ENCODE results near the gene JARID2. TPM values are rescaled to one million over a fixed set of nuclear protein-coding genes. Genes with fewer than 3 reads are reported as not detected.

Gene JARID2
- total RNA-seq, 1 donor from 2014 or later: 66.1 TPM

DNA sequence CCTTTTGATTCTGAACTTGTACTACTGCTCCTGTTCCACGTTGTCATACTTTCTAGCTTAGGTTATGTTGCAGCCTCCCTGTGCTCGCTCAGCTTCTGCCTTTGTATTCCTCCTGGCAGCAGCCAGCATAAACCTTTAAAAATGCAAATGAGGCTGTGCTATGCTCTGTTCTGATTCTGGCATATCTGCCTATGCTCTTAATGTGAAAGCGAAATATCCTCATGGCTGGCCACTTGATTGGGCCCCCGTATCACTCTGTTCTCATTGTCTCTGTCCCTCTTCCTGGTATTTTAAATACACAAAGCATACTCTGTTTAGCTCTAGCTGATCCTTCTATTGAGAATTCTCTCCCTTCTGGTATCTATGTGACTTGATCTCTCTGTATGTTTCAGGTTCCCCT lies 139.0 kb downstream of the JARID2 start:
- TF ChIP-seq, protein P1, sequence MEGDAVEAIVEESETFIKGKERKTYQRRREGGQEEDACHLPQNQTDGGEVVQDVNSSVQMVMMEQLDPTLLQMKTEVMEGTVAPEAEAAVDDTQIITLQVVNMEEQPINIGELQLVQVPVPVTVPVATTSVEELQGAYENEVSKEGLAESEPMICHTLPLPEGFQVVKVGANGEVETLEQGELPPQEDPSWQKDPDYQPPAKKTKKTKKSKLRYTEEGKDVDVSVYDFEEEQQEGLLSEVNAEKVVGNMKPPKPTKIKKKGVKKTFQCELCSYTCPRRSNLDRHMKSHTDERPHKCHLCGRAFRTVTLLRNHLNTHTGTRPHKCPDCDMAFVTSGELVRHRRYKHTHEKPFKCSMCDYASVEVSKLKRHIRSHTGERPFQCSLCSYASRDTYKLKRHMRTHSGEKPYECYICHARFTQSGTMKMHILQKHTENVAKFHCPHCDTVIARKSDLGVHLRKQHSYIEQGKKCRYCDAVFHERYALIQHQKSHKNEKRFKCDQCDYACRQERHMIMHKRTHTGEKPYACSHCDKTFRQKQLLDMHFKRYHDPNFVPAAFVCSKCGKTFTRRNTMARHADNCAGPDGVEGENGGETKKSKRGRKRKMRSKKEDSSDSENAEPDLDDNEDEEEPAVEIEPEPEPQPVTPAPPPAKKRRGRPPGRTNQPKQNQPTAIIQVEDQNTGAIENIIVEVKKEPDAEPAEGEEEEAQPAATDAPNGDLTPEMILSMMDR (IDR thresholded peaks at IDR 0.05; ENCODE audit: unreplicated experiment): no peak
- Mint-ChIP-seq H3K4me1 (ENCODE audit: unreplicated experiment) (peaks cover 56% of the 10 kb centered on the region), H3K27me3 (ENCODE audit: unreplicated experiment) (peaks cover 13% of the 10 kb centered on the region), H3K9me3 (ENCODE audit: unreplicated experiment) (no peaks in the 10 kb centered on the region), H3K27ac (ENCODE audit: unreplicated experiment) (no peak overlapping the region), H3K36me3 (ENCODE audit: low read depth, unreplicated experiment) (no peaks in the 10 kb centered on the region), H3K4me3 (ENCODE audit: unreplicated experiment) (no peak overlapping the region)
- no peak for DNase-seq (ENCODE audit: low spot score)

DNA sequence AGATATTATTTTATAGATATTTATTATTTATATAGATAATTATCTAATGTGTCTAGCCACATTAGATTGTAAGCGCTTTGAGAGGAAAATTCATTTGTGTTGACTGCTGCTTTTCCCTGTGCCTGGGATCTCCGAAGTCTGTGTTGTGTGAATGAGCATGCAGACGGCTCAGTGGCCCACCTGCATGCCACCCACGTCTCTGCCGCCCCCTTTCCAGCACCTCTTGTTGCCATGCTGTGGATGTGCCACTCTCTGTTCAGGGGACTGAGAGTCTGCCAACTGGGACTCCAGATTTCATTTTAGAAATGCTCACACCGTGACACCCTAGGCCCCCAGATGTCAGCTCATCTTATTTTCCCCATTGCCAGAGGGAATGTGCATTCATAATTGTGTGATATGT lies 139.7 kb downstream of the JARID2 start:
- DNase-seq (ENCODE audit: low spot score): no peak
- H3K4me1 Mint-ChIP-seq (ENCODE audit: unreplicated experiment): peaks cover 55% of the 10 kb centered on the region
- TF ChIP-seq, protein P1 (IDR thresholded peaks at IDR 0.05; ENCODE audit: unreplicated experiment): no peak
- H3K4me3 Mint-ChIP-seq (ENCODE audit: unreplicated experiment): no peak overlapping the region
- no peak overlapping the region for H3K27ac Mint-ChIP-seq (ENCODE audit: unreplicated experiment)
- peaks cover 12% of the 10 kb centered on the region for H3K27me3 Mint-ChIP-seq (ENCODE audit: unreplicated experiment)
- no peaks in the 10 kb centered on the region for H3K9me3 Mint-ChIP-seq (ENCODE audit: unreplicated experiment)
- no peaks in the 10 kb centered on the region for H3K36me3 Mint-ChIP-seq (ENCODE audit: low read depth, unreplicated experiment)

DNA sequence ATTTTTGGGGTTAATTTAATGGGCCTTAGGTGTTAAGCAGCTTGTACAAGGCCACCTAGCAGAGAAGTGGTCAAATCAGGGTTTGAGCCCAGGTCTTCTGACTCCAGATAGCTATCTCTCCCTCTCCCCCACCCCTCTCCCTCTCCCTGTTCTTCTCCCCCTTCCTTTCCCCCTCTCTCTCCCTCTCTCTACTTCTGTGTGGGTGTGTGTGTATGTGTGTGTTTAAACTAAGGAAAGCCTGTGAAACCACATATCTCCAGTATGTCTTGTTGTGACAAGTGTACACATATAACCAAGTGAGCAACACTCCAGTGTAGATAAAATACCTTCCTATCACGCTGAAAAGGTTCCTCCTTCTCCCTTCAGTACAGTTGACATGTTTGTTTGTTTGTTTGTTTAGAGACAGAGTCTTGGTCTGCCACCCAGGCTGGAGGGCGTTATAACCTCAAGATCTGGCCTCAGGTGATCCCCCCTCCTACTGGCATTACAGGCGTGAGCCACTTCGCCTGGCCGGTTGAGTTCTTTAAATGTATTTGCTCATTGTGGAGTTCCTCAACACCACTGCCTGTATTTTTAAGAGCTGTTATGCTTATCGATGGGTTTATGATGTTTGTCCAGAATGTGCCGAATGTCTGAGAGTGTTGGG lies 140.4 kb downstream of the JARID2 start:
- Mint-ChIP-seq H3K27me3 (ENCODE audit: unreplicated experiment) (peaks cover 12% of the 10 kb centered on the region), H3K27ac (ENCODE audit: unreplicated experiment) (no peak overlapping the region), H3K36me3 (ENCODE audit: low read depth, unreplicated experiment) (no peaks in the 10 kb centered on the region), H3K9me3 (ENCODE audit: unreplicated experiment) (no peaks in the 10 kb centered on the region), H3K4me1 (ENCODE audit: unreplicated experiment) (peaks cover 59% of the 10 kb centered on the region), H3K4me3 (ENCODE audit: unreplicated experiment) (no peak overlapping the region)
- DNase-seq (ENCODE audit: low spot score): no peak
- TF ChIP-seq, protein P1 (IDR thresholded peaks at IDR 0.05; ENCODE audit: unreplicated experiment): no peak

DNA sequence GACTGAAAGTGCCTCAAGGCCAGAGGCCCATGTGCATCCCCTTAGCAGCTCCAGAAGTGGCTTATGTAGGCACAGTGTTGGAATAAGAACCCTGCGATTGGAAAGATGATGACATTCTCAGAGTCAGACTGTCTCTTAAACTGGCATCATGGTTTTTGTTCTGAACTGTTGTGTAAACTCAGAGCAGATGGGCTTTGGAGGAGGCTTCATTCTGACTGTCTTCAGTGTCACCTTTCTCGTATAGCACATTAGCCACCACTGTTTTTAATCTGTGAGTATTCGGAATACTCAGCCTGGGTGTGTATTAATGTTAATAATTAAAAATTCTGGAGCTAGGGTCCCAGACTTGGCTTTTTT lies 140.9 kb downstream of the JARID2 start:
- Mint-ChIP-seq H3K9me3 (ENCODE audit: unreplicated experiment) (no peaks in the 10 kb centered on the region), H3K4me1 (ENCODE audit: unreplicated experiment) (peaks cover 58% of the 10 kb centered on the region), H3K36me3 (ENCODE audit: low read depth, unreplicated experiment) (no peaks in the 10 kb centered on the region), H3K4me3 (ENCODE audit: unreplicated experiment) (no peak overlapping the region), H3K27ac (ENCODE audit: unreplicated experiment) (no peak overlapping the region), H3K27me3 (ENCODE audit: unreplicated experiment) (peaks cover 13% of the 10 kb centered on the region)
- DNase-seq (ENCODE audit: low spot score): no peak
- TF ChIP-seq, protein P1 (IDR thresholded peaks at IDR 0.05; ENCODE audit: unreplicated experiment): no peak

DNA sequence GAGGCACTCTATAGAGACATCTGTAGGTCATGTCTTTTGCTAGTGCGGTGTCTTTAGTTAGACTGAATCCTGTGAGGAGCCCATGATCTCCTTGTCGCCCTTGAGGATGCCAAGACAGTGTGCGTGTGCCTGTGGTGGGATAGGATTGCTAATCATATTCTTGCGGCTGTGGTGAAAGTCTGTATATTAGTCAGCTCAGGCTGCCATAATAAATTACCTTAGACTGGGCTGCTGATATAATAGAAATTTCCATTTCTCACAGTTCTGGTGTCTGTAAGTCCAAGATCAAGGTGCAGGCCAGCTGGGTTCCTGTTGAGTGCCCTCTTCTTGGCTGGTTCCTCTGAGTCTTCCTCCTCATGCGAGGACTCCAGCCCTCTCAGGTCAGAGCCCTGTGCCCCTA lies 141.2 kb downstream of the JARID2 start:
- TF ChIP-seq, protein P1 (IDR thresholded peaks at IDR 0.05; ENCODE audit: unreplicated experiment): no peak
- DNase-seq (ENCODE audit: low spot score): no peak
- Mint-ChIP-seq H3K27me3 (ENCODE audit: unreplicated experiment) (peaks cover 12% of the 10 kb centered on the region), H3K9me3 (ENCODE audit: unreplicated experiment) (no peaks in the 10 kb centered on the region), H3K4me3 (ENCODE audit: unreplicated experiment) (no peak overlapping the region), H3K36me3 (ENCODE audit: low read depth, unreplicated experiment) (no peaks in the 10 kb centered on the region), H3K27ac (ENCODE audit: unreplicated experiment) (no peak overlapping the region), H3K4me1 (ENCODE audit: unreplicated experiment) (peaks cover 56% of the 10 kb centered on the region)
